Activated gamma-delta T cell treated with Interleukin-2 at 50 U/mL for 16 hours (primary cell): ENCODE measurements around the gene CBR1.
A peak's percentile ranks its signal among the peaks of the same experiment; 100 is the strongest.

Experiments used
- DNase-seq: peaks from one replicate; pipeline ENCODE4 v3.0.0-alpha.2; 2020

Gene CBR1

DNA sequence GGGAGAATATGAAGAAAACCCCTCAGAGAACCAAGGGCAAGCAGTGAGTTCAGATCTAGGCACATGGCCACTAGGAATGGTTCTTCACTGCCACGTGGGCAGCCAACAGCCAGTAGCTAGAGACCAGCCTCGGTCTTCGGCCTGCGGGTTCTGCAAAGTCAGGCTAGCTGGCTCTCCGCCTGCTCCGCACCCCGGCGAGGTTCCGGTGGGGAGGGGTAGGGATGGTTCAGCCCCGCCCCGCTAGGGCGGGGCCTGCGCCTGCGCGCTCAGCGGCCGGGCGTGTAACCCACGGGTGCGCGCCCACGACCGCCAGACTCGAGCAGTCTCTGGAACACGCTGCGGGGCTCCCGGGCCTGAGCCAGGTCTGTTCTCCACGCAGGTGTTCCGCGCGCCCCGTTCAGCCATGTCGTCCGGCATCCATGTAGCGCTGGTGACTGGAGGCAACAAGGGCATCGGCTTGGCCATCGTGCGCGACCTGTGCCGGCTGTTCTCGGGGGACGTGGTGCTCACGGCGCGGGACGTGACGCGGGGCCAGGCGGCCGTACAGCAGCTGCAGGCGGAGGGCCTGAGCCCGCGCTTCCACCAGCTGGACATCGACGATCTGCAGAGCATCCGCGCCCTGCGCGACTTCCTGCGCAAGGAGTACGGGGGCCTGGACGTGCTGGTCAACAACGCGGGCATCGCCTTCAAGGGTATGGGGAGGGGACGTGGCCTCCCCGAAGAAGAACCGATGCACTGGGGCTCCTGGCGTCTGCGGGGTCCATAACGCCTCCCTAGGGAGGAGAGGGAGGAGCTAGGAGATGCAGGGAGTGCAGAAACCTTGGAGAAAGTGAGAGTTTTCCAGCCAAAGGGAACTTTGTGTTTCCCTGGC, at the start of gene CBR1:
Gene CBR1 (plus strand): TSS at position 312 of the 871 bp plus-strand sequence. CDS start 92 bp downstream, at position 404.
- peak; percentile 82 for DNase-seq

DNA sequence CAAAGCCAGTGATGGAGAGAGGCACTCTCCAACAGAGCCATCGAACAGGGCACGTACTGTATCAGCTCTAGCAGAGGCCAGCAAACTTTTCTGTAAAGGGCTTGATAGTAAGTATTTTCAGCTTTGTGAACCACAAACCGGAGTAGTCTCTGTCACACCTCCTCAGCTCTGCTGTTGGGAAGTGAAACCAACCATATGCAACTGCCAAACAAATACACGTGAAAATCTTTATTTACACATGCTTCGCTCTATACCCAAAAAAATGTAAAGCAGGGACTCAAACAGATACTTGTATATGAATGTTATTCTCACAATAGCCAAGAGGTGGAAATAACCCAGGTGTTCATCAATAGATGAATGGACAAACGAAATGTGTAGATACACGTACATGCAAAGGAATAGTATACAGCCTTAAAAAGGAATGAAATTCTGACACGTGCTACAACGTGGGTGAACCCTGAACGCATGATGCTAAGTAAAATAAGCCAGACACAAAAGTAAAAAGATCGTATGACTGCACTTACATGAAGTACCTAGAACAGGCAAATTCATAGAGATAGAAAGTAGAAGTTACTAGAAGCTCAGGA, 48.5 kb upstream of the CBR1 start:
- DNase-seq: no peak

DNA sequence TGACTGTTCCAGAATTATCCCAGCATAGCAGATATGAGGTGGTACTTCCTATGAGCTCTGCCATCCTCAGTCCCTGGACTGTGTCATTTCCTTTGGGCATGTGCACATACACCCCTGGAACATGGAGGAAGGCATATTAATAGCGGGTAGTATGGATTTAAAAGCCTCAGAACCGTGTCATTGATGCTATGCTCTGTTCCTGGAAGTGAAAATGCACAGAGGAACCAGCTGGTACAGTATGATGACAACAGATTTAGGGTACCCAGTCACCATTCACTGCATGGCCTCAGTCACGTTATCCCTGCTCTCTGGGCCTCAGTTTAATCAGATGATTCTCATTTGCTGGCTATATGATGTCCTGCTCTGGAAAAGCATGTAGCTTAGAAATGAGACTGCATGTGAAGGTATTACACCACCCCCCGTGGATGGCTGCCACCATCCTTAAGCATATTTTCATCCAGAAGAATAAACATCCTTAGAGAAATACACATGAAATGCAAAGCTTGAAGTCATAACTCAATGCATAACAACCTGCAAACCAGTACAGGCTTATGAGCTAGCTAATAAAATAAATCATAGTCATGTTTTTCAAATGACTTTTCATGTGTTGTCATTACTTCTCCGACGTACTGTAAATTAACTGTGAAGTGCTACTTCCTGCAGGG, 47.3 kb upstream of the CBR1 start:
- DNase-seq: no peak

DNA sequence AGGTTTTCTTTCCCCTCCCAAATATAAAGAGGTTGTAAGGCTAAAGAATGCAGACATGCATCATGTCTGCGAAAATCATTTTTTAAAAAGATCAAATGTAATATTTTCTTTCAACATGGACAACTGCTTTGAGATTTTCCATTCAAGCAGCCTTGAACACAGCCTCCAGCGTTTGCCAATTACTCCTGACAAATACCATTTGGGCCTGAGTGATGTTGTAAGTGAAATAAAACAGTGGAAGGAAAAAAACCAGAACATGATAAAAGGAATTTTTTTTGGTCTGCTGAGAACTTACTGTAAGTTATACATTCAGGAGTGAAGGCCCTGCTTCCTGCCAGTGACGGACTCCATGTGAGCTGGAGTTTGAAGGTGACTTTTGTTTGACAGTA, 46.7 kb upstream of the CBR1 start:
- no peak for DNase-seq

DNA sequence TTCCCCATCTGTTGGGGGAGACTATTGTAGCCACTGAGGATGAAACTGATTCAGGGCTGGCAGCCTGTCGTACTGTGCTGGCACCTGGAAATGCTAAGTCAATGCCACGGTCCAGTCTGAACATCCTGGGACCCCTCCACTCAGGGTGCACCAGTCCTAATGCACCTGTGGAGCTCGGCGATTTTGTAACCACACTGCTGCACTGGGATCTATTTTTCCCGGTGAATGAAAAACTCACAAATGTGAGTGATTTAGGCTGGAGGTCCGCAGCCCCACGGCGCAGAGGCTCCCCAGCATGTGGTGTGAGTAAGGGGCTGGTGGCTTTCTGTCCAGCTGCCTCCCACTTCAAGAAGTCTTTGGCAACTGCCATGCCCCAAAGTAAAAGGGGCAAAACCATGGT, 45.0 kb upstream of the CBR1 start:
- no peak for DNase-seq

DNA sequence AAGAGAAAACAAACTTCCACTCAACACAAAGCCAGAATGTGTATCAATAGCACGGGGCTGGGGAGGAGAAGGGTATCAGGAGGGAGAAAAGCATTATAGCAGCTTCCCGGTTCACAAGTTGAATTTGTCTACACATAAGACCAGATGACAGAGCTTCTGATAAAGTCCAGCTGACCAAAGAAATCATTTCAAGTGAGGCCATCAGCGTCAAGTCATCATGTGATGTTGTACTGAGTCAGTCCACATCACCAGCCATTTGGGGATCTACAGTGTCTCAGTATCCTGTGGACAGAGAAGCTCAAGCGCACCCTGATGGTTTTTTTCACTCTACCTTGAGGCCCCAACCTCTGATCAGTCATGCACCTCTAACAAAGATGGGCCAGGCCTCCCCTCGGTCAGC, 42.5 kb upstream of the CBR1 start:
- DNase-seq: no peak

DNA sequence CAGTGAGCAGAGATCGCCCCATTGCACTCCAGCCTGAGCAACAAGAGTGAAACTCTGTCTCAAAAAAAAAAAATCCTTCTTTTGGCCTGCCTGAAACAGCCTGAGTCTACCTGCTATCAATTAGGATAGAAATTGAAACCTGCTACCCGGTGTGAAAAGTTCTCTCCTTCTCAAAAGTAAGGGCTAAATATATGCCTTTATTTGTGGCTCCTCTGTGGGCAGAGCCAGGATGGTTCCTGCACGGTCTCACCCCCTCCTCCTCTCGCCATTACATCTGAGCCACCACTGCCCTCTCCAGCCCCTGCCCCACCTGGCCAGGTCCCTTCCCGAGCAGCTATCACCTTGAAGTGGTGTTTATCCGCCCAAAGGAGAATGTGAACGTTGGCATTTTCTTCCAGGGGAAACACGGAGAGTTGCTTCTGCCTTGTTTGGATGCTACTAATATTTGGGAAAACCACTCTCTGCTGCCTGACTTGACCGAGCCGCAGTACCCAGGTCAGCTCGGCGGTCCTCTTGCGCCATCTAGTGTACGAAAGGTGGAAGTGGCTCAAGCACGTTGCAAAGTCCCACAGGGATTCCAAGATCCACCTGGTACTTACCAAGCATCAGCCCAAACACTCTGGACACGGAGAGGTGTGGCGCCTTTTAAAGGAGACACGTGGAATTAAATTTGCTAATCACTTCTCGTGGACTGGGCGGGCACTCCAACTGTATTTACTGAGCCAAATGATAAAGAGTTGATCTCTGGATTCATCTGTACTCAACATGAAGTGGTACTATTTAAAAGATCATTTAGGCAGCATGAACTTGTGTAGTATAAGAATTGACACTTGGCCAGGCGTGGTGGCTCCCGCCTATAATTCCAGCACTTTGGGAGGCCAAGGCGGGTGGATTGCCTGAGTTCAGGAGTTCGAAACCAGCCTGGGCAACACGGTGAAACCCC, 41.4 kb upstream of the CBR1 start:
- DNase-seq: peak; percentile 59

DNA sequence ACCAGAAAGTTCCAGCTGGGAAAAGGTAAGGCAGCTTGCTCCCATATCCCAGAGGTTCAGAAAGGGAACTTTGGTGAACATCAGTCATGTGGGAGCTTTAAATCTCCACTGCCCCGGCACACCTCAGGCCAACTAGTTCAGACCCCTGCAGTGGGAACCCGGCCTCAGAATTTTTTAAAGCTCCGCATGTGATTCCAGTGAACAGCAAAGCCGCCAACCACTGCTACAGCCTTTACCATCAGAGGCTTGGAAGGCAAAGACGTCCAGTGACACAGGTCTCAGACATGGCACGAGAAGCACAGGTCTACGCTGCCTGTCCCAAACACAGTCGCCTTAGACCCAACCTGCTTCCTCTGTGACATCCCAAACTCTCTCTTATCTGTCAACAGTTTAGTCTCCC, 40.5 kb upstream of the CBR1 start:
- DNase-seq: no peak

DNA sequence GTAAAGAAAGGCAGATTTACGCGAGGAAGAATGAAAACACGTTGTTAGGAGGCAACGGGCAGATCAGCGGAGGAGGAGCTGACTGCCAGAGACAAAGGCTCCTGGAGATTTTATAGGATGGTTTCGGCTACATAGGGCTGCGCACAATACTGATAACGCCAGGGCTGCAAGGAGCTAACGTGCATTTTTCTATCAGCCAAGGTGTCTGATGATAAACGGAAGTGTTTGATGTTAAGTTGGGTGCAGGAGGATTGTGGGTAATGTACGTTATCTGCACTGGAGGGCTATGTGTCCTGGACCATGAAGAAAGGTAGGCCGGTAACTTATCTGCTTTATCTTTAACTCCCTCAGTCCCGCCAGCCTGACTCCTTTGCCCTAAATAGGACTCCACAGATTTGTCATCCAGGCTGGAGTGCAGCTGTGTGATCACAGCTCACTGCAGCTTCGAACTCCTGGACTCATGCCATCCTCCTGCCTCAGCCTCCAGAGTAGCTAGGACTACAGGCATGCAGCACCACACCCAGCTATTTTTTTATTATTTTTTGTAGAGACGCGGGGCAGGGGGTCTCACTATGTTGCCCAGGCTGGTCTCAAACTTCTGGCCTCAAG, 39.1 kb upstream of the CBR1 start:
- DNase-seq: no peak

DNA sequence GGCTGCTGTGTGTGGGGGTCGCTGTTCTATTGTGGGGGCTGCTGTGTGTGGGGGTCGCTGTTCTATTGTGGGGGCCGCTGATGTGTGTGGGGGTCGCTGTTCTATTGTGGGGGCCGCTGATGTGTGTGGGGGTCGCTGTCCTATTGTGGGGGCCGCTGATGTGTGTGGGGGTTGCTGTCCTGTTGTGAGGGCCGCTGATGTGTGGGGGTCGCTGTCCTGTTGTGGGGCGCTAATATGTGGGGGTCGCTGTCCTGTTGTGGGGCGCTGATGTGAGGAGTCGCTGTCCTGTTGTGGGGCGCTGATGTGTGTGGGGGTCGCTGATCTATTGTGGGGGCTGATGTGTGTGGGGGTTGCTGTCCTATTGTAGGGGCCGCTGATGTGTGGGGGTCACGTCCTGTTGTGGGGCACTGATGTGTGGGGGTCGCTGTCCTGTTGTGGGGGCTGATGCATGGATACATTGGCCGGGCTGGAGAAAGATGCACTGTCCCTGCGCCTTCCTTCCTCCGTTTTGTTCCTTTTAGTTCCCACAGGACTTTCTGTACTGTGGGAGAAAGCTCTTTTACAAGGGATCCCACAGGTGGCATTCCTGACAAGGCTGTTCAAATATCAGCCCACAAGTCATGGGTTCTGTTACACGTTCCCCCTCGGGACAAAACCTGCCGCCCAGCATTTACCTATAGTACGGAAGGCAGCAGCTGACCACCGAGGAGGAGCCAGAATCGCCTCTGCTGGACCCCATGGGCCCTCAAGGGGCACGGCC, 37.0 kb upstream of the CBR1 start:
- no peak for DNase-seq

DNA sequence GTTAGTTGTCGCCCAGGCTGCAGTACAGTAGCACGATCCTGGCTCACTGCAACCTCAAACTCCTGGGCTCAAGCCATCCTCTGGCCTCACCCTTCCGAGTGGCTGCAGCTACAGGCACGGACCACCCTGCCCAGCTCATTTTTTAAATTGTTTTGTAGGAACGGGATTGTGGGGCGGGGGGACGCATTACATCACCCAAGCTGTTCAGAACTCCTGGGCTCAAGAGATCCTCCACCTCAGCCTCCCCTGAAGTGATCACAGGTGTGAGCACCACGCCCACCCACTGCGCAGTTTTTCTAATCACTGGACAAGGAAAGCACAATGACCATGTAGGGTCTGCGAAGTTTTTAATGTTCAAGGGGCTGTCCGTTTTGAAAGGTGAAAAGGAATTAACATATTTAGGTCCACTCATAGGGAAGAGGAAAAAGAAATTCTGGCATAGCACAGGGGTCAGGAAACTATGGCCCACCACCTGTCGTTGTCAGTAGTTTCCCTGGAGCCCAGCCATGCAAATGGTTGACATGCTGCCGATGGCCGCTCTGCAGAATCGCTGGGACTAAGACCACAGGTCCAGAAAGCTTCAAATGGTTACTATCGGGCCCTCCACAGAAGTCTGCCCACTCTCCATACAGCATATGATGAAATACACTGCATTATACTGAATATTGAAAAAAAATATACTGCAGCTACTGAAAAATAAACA, 35.5 kb upstream of the CBR1 start:
- DNase-seq: no peak

DNA sequence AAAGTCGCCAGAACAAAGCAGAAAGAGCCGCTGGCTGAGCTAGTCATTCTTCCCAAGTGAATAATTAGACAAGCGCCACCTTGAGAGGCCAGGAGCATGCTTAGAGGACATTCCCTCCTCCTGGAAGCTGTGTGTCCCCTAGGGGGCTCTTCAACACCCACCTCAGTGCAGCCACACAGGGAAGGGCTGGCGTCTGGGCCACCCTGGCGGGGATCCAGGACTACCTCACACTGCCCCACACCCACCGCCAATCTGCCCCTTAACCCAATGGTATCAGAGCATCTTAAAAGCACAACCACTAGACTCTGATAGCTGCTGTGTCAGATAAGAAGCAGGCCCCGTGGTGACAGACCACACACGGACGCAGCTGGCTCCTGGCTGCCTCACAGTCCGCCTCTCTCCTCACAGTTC, 34.4 kb upstream of the CBR1 start:
- no peak for DNase-seq

DNA sequence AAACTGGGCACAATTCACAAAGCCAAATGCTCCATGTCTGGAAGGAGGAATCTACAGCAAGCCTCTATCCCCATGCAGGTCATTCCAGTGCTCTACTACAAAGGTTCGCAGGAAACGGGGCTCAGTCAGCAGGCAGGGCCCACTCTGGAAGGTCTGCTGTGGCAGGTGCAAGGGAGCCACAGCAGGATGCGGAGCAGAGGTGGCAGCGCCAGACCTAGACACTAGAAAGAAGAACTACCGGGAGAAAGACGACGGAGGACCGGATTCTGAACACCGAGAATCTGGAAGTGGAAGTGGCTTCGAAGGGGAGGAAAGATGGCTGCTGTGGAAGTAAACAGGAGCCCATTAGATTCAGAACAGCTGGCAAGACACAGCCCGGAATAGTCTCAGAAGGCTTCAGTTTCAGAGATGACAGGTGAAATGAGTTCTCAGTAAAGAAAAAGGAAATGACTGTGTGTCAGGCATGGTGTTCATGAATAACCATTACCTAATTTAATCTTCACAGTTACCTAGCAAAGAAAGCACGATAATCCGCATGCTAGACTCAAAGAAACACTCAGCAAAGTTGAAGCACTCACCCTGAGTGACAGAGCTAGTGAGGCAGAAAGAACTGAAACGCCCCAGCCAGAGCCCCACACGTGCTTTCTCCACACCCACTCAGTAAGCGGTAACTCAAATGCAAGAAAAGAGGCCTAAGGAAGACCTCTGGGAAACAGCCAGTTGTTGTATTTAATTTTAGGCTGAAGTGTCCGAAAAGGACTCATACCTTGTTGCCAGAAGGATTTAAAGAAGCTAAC, 30.9 kb upstream of the CBR1 start:
- DNase-seq: no peak

DNA sequence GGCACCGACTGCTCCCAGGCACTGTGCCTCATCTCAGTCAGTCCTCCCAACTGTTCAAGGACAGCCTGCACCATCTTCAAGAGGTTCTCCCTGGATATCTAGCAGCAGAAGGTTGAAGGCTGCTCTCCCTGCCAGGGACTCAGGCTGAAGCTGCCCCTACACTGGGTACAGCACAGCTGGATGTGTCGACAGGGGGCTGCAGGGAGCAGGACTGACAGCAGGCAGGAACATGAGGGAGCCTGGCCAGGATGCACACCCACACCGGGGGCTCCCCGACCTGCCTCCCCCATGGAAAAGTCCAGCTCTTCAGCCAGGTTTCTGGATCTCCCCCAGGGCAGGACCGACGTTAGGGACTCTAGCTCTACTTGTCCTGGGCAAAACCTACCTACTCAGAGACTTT, 30.0 kb upstream of the CBR1 start:
- DNase-seq: no peak

DNA sequence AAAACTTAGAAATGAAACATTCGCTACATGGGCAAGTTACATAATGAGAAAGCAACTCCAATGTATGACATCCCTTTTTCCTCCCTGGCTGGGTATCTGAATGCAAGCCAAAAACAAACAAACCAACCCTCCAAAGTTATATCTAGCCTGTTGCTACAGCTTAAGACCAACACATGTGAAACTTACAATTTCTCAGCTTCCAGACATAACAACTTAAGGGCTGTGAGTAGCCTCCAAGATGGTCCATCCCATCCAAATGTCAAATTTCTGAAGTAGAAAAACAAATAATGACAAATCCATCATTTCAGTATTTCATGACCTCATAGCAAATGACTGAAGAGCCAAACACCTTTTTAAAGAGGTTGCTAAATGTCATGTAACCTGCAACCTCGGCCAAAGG, 29.4 kb upstream of the CBR1 start:
- no peak for DNase-seq

DNA sequence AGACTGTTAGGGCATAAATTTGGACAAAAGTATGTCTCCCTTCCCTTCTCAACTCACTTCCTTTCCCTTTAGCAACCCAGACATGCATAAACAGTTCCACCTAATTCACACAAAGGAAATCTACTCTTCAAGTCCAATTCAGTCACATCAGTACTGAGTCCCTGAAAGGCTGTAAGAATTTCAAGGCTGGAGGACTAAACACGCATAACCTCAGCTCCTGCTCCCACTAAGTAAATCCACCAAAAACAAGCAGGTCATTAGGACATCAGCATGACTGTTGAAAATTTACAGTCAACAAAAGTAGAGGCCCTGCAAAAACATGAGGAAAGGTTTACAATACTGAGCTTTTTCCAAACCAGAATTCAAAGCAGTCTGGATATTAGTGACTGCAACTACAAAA, 27.9 kb upstream of the CBR1 start:
- no peak for DNase-seq

DNA sequence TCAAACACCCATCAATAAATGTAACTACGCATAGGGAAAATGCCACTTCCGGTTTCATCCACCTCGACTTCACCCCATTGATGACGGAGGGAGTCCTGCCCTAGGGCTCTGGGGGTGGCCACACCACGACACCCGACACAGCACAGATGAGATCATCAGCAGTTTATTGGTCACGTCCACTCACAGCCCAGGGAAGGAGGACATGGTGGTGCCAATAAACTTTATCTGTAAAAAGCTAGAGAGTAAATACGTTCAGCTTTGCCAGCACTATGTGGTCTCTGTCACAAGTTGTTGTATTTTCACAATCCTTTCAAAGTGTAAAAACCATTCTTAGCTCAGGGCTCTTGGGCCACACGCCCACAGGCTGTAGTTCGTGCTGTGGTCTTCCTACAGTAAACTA, 25.8 kb upstream of the CBR1 start:
- DNase-seq: no peak

DNA sequence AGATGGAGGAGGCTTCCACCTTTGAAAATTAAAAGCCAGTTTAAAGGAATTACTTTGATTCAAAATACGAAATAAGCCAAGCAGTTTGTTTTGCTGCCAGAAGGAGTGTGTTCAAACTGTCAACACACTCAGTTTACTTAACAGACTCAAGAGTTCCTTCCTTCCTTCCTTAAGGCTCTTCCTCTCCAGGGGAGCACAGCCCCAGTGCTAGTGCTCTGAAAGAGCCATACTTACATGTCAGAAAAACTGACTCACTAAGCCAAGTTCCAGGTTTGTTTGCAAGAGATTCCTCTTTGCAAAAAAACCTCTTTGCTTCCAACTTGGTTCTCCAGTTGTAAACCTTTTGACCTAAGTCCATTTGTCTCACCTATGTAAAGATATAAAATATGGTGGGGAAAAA, 23.8 kb upstream of the CBR1 start:
- DNase-seq: no peak

DNA sequence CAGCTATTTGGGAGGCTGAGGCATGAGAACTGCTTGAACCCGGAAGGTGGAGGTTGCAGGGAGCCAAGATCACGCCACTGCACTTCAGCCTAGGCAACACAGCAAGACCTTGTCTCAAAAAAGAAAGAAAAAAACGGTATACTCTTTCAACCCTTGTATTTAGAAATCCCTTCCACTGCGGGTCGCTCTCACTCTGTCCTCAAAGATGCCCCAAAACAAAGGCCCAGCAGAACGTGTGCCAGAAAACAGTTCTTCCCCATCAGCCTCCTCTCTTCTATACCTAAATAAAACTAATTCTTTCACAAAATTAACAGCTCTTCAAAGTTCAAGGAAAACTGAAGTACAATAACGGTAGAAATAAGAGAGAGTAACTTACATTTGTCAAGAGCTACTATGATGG, 22.7 kb upstream of the CBR1 start:
- no peak for DNase-seq

DNA sequence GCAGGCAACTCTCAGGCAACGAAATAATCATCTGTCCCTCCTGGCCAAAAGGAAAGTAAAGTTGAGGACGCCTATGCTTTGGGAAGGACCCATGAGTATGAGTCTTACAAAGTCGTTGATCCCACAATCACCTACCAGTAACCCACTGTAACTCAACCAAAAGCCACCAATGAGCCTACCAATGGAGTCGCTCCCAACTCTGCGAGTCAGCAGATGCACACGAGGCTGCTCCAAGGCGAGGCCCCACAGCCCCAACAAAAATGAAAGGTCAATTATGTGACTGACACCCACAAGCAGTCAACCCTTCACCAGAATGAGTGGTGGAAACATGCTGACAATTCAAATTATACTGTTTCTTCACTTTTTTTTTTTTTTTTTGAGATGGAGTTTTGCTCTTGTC, 21.5 kb upstream of the CBR1 start:
- DNase-seq: no peak
